Ovary (tissue), 9 donors: ENCODE measurements around the gene CLECL1. TPM values are rescaled to one million over a fixed set of nuclear protein-coding genes. Genes with fewer than 3 reads are reported as not detected.
"Not testable (repeated sequence)": the region's sequence is repeated elsewhere in the genome, so short reads cannot be mapped to it uniquely, and the experiment has no call there.

Experiments used
- DNase-seq, 5 donors: peaks; one replicate each; pipeline ENCODE4 v3.0.0-alpha.2; 2019 to 2020
- H3K27ac ChIP-seq, 2 donors: fragments of 200-600 bp; one replicate each; pipeline versions ENCODE4 v1.5.1 to v1.8.0; 2019 to 2022
- H3K27me3 ChIP-seq: fragments of 200-600 bp; one replicate; pipeline ENCODE4 v1.8.0; 2022
- H3K36me3 ChIP-seq: fragments of 200-600 bp; sonication (generic); one replicate; pipeline ENCODE4 v1.5.1; 2019
- H3K4me1 ChIP-seq: one replicate; pipeline ENCODE4 v1.8.1; 2013; ENCODE audit warnings: mild to moderate bottlenecking, moderate library complexity; ENCODE audit not compliant: insufficient read depth
- H3K4me3 ChIP-seq: fragments of 200-600 bp; sonication (generic); one replicate; pipeline ENCODE4 v1.5.1; 2017
- H3K9me3 ChIP-seq, 2 donors: fragments of 200-600 bp in 1 of 2; sonication (generic) in 1 of 2; one replicate each; pipeline versions ENCODE4 v1.5.1 to v1.8.1; 2013 to 2019; ENCODE audit warnings: mild to moderate bottlenecking in 1 of 2, moderate library complexity in 1 of 2
- CTCF ChIP-seq, 3 donors: fragments of 450-650 bp in 2 of 3; fragments of 200-600 bp in 1 of 3; IDR thresholded peaks; one replicate each; pipeline versions ENCODE4 v1.5.1 to v1.8.0; 2016 to 2022; ENCODE audit warnings: antibody characterized with exemption in 3 of 3, mild to moderate bottlenecking in 1 of 3
- EP300 ChIP-seq: sonication (generic); formaldehyde crosslinking; IDR thresholded peaks from one replicate; pipeline ENCODE4 v1.6.1; 2017; ENCODE audit warnings: antibody characterized with exemption
- POLR2A ChIP-seq: fragments of 450-650 bp; IDR thresholded peaks from one replicate; pipeline ENCODE4 v1.6.1; 2017; ENCODE audit warnings: antibody characterized with exemption, mild to moderate bottlenecking, moderate library complexity
- WGBS, 3 donors: extraction: QIAGEN DNeasy Blood & Tissue Kit in 1 of 3; methylation state at CpG; one replicate each; pipeline versions ENCODE4 v1.1.5 to v1.1.7; 2013 to 2017; 5-methylcytosine and 5-hydroxymethylcytosine counted together
- intact Hi-C, 4 donors: fragments of 100-400 bp; cut with DNase I; formaldehyde crosslinking; loops; one replicate each; pipeline versions ENCODE4 v1.11.0 to v1.15.1; 2022 to 2023
- polyA plus RNA-seq, 2 donors: library from polyadenylated mRNA; stranded (reverse); fragments of 200-250 nt in 1 of 2; fragments of 350-450 nt in 1 of 2; fragmentation: Illumina TruSeq in 1 of 2; extraction: RNeasy Lipid Tissue Mini Kit (QIAGEN cat#74804) in 1 of 2; gene quantifications; one replicate each; pipeline ENCODE4 v1.2.3, GENCODE V29; 2013 to 2014
- total RNA-seq, 7 donors: library from RNA; depleted of rRNA in 2 of 7; stranded (reverse); fragments of >200 nt in 2 of 7; fragmentation: NEBNext Ultra II Directional in 3 of 7; extraction: Animal tissue kit (Norgen Biotek cat#: 25700) in 3 of 7; gene quantifications; one replicate each; pipeline versions ENCODE4 v1.1.0 to v1.2.4, GENCODE V29; 2016 to 2023
- donor health status: DM: no; HTN: no; CAD: no; lungs with moderate emphysema.
- donor health status: DM: no; HTN: no; CAD: no.
- donor health status: Bipolar disorder and iron deficiency.
- donor health status: DM: yes; HTN: yes; CAD: no.
- donor health status: DM: no; HTN: no; CAD: no.
- donor health status: DM: yes; HTN: yes; CAD: no.

Gene CLECL1
- total and polyA plus RNA-seq, 9 donors, result 0.53 to 0.73 (median 0.59) TPM; not detected in 5

GRCh38 chr12:9719790-9720189 is 13.1 kb downstream of the CLECL1 start:
- intact Hi-C loops, result no loop called here
- Histone ChIP-seq H3K27me3 (no peaks in the 10 kb centered on the region), H3K9me3 (no peaks in the 10 kb centered on the region), H3K4me1 (no peaks in the 10 kb centered on the region), H3K36me3 (no peaks in the 10 kb centered on the region), H3K4me3 (no peak overlapping the region), H3K27ac (no peak overlapping the region)
- no peak for TF ChIP-seq CTCF (IDR thresholded peaks at IDR 0.05)
- TF ChIP-seq POLR2A, result no peak
- no peak for TF ChIP-seq EP300
- 37 to 76% (median 67%) methylated on average over 1 of the region's 1 CpG for WGBS, 3 donors
- no peak for DNase-seq

GRCh38 chr12:9718968-9719367 is 13.9 kb downstream of the CLECL1 start:
- DNase-seq, result no peak
- TF ChIP-seq POLR2A, result no peak
- no peak for TF ChIP-seq EP300
- no peak for TF ChIP-seq CTCF (IDR thresholded peaks at IDR 0.05)
- no peaks in the 10 kb centered on the region for H3K4me1 ChIP-seq
- WGBS, 3 donors, result 88 to 94% (median 93%) methylated on average over 7 of the region's 7 CpGs
- no peak overlapping the region for H3K4me3 ChIP-seq
- H3K27me3 ChIP-seq, result no peaks in the 10 kb centered on the region
- no peak overlapping the region for H3K27ac ChIP-seq
- H3K36me3 ChIP-seq, result no peaks in the 10 kb centered on the region
- no peaks in the 10 kb centered on the region for H3K9me3 ChIP-seq
- intact Hi-C loops, result no loop called here

- H3K9me3 ChIP-seq, result no peaks in the 10 kb centered on the region
- WGBS, 3 donors, result 79 to 85% (median 83%) methylated on average over 15 of the region's 15 CpGs
- no peak for TF ChIP-seq EP300
- no peak for TF ChIP-seq CTCF (IDR thresholded peaks at IDR 0.05)
- no peak for TF ChIP-seq POLR2A
- no peaks in the 10 kb centered on the region for H3K36me3 ChIP-seq
- intact Hi-C loops, result no loop called here
- no peak for DNase-seq
- H3K4me1 ChIP-seq, result no peaks in the 10 kb centered on the region
- H3K27ac ChIP-seq, result no peak overlapping the region
- no peaks in the 10 kb centered on the region for H3K27me3 ChIP-seq
- no peak overlapping the region for H3K4me3 ChIP-seq
Observed at GRCh38 chr12:9717070-9717925, 15.6 kb downstream of the CLECL1 start.

- H3K27me3 ChIP-seq, H3K4me3 ChIP-seq, H3K9me3 ChIP-seq, H3K4me1 ChIP-seq, H3K27ac ChIP-seq, H3K36me3 ChIP-seq, DNase-seq, intact Hi-C loops: not testable (repeated sequence)
- WGBS, 3 donors, result 78 to 88% (median 78%) methylated on average over 6 of the region's 6 CpGs
Observed at GRCh38 chr12:9713032-9713558, 19.8 kb downstream of the CLECL1 start.

GRCh38 chr12:9711664-9712063 is 21.2 kb downstream of the CLECL1 start:
- Histone ChIP-seq H3K9me3 (no peaks in the 10 kb centered on the region), H3K4me1 (no peaks in the 10 kb centered on the region), H3K36me3 (no peaks in the 10 kb centered on the region), H3K27ac (no peak overlapping the region), H3K27me3 (no peaks in the 10 kb centered on the region), H3K4me3 (no peak overlapping the region)
- no peak for DNase-seq
- TF ChIP-seq CTCF (IDR thresholded peaks at IDR 0.05), result no peak
- no peak for TF ChIP-seq EP300
- TF ChIP-seq POLR2A, result no peak
- WGBS, 3 donors, result 71 to 89% (median 82%) methylated on average over 1 of the region's 1 CpG
- intact Hi-C loops, result no loop called here
